Measurements from ENCODE around the gene DPH1.

The DPH1 gene

GRCh38 chr17:1997289-1997926, 32.5 kb upstream of the DPH1 start:
- DNase-seq (ENCODE audit: low read depth): no peak
- no peak for TF ChIP-seq CTCF (IDR thresholded peaks at IDR 0.05; ENCODE audit: control insufficient read depth, insufficient read depth, low read depth, low read length, missing control alignments)
- no peak overlapping the region for H3K4me3 ChIP-seq (ENCODE audit: control insufficient read depth, low read depth, low read length)

- DNase-seq (ENCODE audit: low read depth): no peak
- no peak for TF ChIP-seq CTCF (IDR thresholded peaks at IDR 0.05; ENCODE audit: control insufficient read depth, insufficient read depth, low read depth, low read length, missing control alignments)
- H3K4me3 ChIP-seq (ENCODE audit: control insufficient read depth, low read depth, low read length): peak overlapping the region; percentile 20
These were observed 31.8 kb upstream of the DPH1 start for GRCh38 chr17:1997927-1998742.

- DNase-seq (ENCODE audit: low read depth): no peak
- H3K4me3 ChIP-seq (ENCODE audit: control insufficient read depth, low read depth, low read length): no peak overlapping the region
- TF ChIP-seq CTCF (IDR thresholded peaks at IDR 0.05; ENCODE audit: control insufficient read depth, insufficient read depth, low read depth, low read length, missing control alignments): no peak
These were observed 30.2 kb upstream of the DPH1 start for GRCh38 chr17:1999557-2000251.

- no peak for DNase-seq (ENCODE audit: low read depth)
- TF ChIP-seq CTCF (IDR thresholded peaks at IDR 0.05; ENCODE audit: control insufficient read depth, insufficient read depth, low read depth, low read length, missing control alignments): no peak
- no peak overlapping the region for H3K4me3 ChIP-seq (ENCODE audit: control insufficient read depth, low read depth, low read length)
These were observed 27.1 kb upstream of the DPH1 start for GRCh38 chr17:2002767-2003329.

- no peak for TF ChIP-seq CTCF (IDR thresholded peaks at IDR 0.05; ENCODE audit: control insufficient read depth, insufficient read depth, low read depth, low read length, missing control alignments)
- no peak overlapping the region for H3K4me3 ChIP-seq (ENCODE audit: control insufficient read depth, low read depth, low read length)
- no peak for DNase-seq (ENCODE audit: low read depth)
These were observed 26.4 kb upstream of the DPH1 start for GRCh38 chr17:2003525-2003924.

GRCh38 chr17:2004435-2004952, 25.5 kb upstream of the DPH1 start:
- no peak for TF ChIP-seq CTCF (IDR thresholded peaks at IDR 0.05; ENCODE audit: control insufficient read depth, insufficient read depth, low read depth, low read length, missing control alignments)
- no peak for DNase-seq (ENCODE audit: low read depth)
- H3K4me3 ChIP-seq (ENCODE audit: control insufficient read depth, low read depth, low read length): no peak overlapping the region

All from AG09309 (cell line).